ENCODE data around the gene LTBR.

LTBR gene

DNA sequence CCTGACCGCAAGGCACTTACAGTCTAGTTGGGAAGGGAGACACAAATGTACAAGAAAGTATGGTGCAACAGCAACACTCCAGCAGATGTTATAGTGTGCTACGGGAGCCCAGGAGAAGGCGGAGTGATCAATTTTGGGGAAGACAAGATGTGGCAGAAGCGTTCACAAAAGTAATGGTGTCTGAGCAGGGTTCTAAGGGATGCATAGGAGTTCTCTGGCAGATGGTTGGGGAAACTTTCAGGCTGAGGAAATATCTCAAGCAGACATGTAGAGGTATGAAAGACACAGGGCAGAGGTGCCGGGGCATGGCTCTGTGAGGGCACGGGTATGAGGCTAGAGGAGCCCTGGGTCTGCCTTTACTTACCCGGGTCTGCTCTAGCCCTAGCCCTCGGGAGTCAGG lies 37.0 kb upstream of the LTBR start:
- DNase-seq (ENCODE audit: low read depth), result no peak

DNA sequence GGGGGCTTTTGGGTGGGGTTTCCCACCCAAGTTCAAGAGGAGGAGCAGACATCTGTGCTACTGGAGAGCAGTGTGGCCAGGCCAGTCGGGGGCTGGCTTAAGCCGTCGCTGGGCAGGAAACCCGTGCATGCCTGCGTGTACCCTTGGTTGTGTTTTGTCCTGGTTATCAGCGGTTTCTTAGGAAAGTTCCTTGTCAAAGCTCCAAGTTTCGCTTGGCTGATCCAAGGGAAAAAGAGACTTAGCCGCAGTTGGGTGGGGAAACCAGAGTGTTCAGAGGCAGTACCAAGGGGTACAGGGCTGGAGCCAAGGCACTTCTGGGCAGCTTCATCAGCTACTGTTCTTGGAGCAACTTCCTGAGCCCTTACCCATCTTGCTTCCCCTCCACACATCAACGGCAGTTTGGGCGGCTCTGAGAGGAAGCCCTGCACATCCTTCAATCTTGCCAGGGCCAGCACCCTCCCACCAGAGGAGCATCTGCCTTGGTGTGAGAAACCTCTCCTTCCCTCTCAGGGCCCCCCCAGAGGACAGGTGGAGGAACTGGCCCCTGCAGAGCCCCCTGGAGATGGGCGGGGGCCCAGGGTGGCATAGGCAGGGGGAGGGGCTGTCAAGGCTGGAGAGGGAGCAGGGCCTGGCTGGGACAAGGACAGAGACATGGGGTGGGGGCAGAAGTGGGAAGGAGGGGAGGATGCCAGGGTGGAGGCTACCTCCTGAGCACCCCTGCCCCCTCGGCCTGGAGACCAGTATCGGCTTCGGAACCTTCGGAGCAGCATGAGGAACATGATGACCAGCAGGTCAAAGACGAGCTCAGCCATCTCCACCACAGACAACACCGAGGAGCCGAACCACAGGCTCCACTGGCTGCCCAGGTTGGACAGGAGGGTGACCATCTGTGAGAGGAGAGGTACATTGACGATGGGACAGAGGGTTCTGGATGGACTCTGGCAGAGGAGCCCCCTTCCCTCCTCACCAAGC lies 36.3 kb upstream of the LTBR start:
- no peak for DNase-seq (ENCODE audit: low read depth)

- no peak for DNase-seq (ENCODE audit: low read depth)
Observed at GRCh38 chr12:6351622-6352021, 32.3 kb upstream of the LTBR start.

- DNase-seq (ENCODE audit: low read depth), result no peak
Observed at GRCh38 chr12:6352193-6353173, 31.5 kb upstream of the LTBR start.

GRCh38 chr12:6354495-6355393 lies 29.2 kb upstream of the LTBR start:
- DNase-seq (ENCODE audit: low read depth), result no peak

DNA sequence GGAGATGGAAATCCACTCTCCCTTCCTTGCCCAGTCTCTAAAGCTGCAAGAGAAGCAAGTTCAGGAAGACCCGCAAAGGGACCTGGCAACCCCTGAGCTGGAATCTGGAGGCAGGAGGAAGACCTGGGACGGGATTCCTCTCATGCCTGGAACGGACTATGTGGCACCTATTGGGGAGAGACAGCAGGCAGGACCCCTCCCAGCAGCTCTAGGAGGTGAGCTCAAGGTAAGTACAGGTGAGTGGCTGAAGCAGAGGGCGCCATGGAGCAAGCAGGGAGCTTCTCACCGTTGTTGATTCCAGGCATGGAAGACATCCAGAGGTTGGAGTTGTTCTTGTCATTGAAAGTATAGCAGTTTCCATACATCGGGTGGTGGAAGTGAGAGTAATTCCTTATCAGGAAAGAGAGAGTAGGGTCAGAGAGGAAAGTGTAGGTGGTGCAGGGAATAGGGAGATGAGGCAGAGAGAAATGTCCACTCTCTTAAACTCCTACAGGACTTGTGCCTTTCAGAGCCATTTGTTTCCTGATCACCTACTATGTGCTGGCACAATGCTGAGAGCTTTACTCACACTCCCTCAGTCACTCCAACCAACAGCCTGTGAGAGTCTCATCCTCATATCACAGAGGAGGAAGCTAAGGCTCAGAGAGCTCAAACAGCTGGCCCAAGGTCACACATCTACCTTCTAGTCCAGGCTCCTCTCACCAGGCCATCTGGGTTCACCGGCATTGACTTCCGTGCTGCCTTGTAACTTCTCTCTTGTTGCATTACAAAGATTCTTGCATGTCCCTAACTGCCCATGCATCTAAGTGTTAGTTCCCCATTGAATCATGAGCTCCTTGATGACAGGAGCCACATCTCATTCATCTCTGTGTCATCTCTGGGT lies 28.2 kb upstream of the LTBR start:
- DNase-seq (ENCODE audit: low read depth), result no peak

DNA sequence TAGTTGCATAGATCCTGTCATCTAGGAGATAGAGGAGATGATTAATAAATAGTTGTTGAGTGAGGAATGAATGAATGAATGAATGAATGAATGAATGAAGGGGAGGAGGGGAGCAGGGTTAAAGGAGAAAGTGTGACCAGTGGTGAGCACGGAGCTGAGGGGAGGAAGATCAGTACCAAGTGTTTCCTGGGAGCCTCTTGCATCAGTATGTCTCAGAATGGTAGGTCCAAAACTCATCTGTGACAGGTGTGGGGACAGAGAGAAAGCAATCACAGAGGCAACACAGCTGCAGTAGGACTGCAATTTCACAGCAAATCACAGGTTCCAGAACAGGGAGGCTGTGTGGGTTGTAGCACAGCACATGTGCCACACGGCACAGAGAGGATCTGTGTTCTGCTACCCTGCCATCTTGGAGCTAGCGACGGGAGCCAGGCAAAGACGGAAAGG lies 27.6 kb upstream of the LTBR start:
- no peak for DNase-seq (ENCODE audit: low read depth)

DNA sequence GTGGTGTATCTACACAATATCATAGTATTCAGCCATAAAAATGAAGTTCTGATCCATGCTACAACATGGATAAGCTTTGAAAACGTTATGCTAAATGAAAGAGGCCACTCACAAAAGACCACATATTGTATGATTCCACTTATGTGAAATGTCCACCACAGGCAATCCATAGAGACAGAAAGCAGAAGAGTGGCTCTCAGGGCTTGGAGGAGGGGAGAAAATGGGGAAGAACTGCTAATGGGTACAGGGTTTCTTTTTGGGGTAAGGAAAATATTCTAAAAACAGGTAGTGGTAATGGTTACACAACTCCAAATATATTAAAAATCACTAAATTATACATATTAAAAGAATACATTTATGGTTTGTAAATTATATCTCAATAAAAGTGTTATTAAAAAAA lies 25.1 kb upstream of the LTBR start:
- no peak for DNase-seq (ENCODE audit: low read depth)

GRCh38 chr12:6360080-6360571 lies 23.8 kb upstream of the LTBR start:
- DNase-seq (ENCODE audit: low read depth), result no peak

- no peak for DNase-seq (ENCODE audit: low read depth)
Observed at GRCh38 chr12:6360578-6361490, 23.1 kb upstream of the LTBR start.

DNA sequence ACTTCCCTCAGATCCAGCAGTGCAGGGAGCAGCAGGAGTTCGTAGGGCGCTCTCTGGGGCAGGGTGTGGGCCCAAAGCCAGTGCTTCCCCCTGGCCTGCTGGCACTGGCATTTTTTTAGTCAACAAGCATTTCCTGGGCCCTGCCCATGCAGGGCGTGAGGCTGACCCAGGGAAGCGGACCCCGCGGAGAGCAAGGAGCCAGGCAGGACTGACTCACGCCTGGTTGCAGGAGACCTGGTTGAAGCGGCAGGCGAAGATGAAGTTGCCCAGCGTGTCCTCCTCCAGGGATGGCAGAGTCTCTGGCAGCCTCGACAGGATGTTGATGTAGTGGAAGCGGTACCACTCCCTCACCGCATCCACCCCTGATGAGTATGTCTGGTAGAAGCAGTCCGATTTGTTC lies 22.1 kb upstream of the LTBR start:
- no peak for DNase-seq (ENCODE audit: low read depth)

DNA sequence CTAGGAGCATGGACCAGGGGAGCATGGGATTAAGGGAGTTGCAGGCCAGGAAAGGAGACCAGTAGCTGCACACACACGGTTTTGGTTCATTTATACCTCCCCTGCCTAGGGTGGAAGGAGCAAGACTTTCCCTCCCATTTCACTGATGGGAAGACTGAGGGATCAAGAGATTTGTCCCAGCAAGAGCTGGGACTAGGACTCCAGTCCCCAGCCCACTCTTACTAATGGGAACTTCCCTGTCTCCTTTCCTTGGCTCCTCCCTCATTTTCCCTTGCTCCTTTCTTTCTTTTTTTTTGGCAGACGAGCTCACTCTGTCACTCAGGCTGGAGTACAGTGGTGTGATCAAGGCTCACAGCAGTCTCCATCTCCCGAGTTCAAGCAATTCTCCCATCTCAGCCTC lies 21.6 kb upstream of the LTBR start:
- DNase-seq (ENCODE audit: low read depth), result no peak

DNA sequence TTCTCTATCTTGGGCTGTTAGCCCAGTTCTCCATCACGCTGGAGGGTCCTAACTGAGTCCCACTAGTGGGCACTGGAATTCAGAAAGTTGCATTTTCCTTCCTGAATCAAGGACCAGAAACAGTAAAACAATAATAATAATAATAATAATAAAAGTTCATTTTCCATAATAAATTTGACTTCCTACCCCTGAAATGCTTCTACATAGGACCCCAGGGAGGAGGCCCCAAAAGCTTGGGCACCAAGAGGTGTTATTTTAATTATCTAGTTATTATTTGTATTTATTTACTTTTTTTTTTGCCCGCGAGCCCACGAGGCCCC lies 21.0 kb upstream of the LTBR start:
- no peak for DNase-seq (ENCODE audit: low read depth)

- DNase-seq (ENCODE audit: low read depth), result peak; percentile 46
Observed at GRCh38 chr12:6363330-6364043, 20.5 kb upstream of the LTBR start.

- no peak for DNase-seq (ENCODE audit: low read depth)
Observed at GRCh38 chr12:6364044-6364374, 20.0 kb upstream of the LTBR start.

DNA sequence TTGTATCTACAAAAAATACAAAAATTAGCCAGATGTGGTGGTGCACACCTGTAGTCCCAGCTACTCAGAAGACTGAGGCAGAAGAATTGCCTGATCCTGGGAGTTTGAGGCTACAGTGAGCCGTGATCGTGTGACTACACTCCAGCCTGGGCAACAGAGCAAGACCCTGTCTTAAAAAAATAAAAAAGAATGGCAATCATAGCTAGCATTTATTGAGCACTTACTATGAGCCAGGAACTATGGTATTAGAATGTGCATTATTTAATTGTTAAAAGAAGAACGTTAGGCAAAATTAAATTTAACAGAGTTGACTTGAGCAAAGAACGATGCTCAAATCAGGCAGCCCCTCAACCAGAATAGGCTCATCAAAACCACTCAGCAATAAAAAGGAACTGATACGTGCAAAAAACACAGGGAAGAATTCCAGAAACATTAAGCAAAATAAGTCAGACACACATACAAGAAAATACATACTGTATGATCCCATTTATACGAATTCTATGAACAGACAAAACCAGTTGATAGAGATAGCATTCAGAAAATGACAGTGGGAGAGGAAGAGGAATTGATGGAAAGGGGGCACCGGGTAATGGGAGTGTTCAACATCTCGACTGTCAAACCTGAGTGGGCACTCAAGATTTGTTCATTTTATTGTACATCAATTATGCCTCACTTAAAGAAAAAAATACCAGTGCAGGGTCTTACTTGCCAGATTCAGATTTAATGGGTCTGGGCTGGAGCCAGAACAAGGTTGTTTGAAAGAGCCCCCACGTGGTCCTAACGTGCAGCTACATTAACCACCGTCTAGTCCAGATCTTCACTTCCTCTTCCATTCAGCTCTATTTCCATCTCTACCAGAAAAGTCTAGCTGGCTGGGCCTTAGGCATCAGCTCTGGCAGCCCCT lies 16.6 kb upstream of the LTBR start:
- no peak for DNase-seq (ENCODE audit: low read depth)

GRCh38 chr12:6367969-6368892 lies 15.7 kb upstream of the LTBR start:
- no peak for DNase-seq (ENCODE audit: low read depth)

Measured in stimulated activated CD8-positive, alpha-beta memory T cell treated with anti-CD3 and anti-CD28 coated beads, Interleukin-7, amount 100 ng/mL, for 24 hours (primary cell).